GM19395 (cell line): ENCODE data around the gene TMCO4.

Source experiments
- ATAC-seq: cut with Tn5 transposase; IDR thresholded peaks from one replicate; pipeline ENCODE4 v1.9.1; 2021; ENCODE audit warnings: mild to moderate bottlenecking, moderate library complexity; ENCODE audit not compliant: unreplicated experiment

The TMCO4 gene

GRCh38 chr1:19723874-19724273, 75.8 kb downstream of the TMCO4 start:
- ATAC-seq: no peak

GRCh38 chr1:19720973-19721372, 78.7 kb downstream of the TMCO4 start:
- no peak for ATAC-seq

DNA sequence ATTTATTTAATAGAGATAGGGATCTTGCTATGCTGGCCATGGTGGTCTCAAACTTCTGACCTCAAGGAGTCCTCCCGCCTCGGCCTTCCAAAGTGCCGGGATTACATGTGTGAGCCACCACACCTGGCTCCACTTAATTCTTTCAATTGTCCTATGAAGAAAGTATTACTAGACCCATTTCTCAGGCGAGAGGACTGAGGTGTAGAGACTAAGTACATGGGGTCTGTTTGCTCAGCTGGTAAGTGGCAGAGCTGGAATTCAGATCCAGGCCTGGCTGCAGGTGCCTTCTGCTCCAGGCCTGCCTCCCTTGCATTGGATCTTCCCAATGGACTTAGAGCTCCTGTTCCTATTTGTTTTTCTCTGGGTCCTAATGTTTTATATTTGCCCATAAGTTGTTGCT, 79.5 kb downstream of the TMCO4 start:
- ATAC-seq: no peak

- ATAC-seq: no peak
Measured at GRCh38 chr1:19717467-19717866, 82.2 kb downstream of the TMCO4 start.

GRCh38 chr1:19715334-19716203, 84.1 kb downstream of the TMCO4 start:
- peak; percentile 56 for ATAC-seq

- ATAC-seq: no peak
Measured at GRCh38 chr1:19712928-19713327, 86.8 kb downstream of the TMCO4 start.

DNA sequence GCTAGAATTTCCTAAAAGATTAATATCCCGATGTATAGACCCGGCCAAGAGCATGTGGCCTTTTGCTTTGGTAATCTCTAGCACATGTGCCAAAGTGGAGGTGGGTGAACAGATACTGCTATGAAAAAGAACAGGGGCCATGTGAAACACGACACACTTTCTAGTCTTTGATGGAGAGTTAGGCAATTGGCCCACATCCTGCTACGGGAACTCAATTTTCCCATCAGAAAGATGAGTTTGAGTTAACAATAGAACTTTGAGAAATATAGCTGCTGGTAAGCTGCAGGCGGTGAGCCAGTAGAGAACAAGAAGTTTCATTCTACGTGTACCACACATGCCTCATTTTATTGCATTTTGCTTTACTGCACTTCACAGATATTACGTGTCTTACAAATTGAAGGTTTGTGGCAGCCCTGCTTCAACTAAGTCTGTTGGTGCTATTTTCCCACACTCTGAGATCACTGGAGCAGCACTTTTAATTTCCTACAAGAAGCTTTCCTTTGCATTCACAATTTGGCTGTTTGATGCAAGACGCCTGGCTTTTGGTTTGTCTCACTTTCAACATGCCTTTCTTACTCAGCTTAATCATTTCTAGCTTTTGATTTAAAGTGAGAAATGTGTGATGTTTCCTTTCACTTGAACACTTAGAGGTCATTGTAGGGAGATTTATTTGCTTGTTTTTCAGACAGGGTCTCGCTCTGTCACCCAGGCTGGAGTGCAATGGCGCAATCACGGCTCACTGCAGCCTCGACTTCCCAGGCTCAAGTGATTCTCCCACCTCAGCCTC, 88.7 kb downstream of the TMCO4 start:
- ATAC-seq: peak; percentile 62

GRCh38 chr1:19709260-19709793, 90.4 kb downstream of the TMCO4 start:
- ATAC-seq: no peak

DNA sequence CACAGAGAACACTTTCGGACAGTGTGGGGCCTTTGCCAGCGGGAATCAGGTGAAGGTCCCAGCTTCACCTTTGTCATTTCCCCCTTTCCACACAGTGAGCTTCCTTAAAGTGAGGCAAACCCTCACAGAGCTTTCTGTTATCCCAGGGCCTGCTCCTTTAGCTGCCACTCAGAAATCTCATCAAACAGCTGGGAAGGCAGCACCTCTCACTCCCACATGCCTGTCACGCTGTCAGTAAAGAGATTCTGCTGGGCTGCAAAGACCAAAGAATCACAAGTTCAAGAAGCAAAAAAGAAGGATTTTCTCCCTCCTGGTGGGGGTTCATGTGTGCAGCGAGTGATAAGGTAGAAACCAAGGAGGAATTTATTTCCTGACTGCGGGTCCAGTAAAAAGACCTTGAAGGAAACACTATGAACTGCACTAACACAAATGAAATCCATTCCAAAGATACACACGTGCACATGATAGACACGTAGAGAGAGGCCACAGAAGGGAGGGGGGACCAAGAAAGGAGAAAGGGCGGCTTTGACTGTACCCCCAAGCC, 91.1 kb downstream of the TMCO4 start:
- no peak for ATAC-seq

DNA sequence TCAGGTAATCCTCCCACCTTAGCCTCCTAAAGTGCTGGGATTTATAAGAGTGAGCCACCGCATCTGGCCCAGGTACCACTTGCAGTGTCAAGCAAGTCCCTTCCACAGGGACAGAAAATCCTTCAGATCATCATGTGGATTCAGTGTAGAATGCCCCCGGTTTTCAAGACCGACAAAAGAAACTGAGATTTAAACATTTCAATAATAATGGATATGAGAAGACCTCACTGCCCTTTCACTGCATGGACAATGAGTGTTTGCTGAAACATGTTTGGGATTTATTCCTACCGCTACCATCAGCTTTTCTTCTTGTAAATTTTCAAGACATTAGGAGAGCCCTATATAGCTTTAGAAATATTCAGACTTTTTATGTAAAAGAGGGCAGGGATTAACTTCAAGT, 93.6 kb downstream of the TMCO4 start:
- ATAC-seq: no peak

DNA sequence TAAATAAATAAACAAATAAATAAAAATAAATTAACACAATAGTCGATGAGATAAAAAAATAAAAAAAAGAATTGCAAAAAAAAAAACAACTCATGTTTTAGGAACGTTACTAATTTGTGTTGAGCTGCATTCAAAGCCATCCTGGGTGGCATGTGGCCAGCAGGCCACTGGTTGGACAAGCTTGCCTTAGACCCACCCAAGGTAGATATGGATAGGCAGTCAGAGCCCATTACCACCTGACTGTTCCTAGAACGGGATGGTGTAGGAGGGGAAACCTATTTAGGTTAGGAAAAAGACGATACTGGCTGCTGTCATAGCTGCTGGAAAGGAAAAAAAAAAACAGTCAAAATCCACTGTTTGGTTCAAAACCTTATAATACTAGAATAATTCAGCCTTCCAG, 94.3 kb downstream of the TMCO4 start:
- ATAC-seq: no peak

DNA sequence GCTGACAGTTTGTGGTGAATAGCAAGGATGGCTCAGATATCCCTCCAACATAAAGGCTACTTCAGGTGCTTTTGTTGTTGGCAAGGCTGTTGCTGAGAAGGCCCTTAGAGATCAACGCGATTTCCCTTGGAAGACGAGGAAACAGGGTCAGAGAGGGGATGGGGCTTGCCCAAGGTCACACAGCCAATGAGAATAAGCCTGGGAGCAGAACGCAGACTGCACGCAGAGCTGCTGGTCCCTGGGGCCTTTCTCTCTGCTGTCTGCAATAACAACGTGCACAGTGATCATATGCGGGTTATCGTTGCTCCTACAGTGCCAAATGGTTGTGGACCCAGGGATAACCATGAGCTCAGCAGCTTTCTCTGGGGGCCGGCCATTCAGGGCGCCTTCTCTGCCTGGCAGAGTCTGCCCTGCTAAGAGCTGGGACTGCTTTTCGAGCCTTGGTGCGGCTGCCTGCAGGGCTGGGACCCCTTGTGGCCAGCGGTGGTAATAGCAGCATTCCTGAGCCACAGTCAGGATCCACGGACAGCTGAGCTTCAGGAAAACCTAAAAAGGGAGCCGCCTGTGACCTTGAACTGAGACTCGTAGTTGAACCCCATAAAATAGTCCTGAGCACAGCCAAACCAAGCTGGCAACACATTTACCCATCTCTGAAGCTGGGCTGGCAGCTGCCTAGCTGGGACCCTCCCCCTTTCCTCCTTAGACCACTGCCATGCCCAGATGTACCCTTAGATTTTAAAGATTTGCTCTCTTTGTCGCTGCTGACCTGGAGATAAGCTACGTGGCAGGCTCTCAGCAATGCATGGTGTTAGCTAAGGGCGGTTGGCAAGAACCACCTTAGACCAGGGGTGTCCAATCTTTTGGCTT, 95.2 kb downstream of the TMCO4 start:
- no peak for ATAC-seq

DNA sequence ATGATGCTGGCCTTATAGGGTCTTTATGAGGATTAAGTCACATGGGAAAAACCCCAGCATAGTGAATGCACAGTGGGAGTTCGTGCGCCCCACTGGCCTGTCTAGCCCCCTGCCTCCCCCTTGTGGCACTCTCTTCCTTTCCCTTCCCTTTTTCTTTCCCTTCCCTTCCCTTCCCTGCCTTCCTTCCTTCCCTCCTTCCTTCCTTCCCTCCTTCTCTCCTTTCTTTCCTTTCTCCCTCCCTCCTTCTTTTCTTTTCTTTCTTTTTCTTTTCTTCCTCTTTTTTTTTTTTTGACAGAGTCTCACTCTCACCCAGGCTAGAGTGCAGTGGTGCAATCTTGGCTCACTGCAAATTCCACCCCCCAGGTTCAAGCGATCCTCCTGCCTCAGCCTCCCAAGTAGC, 96.4 kb downstream of the TMCO4 start:
- no peak for ATAC-seq

- no peak for ATAC-seq
Measured at GRCh38 chr1:19700079-19700777, 99.5 kb downstream of the TMCO4 start.

DNA sequence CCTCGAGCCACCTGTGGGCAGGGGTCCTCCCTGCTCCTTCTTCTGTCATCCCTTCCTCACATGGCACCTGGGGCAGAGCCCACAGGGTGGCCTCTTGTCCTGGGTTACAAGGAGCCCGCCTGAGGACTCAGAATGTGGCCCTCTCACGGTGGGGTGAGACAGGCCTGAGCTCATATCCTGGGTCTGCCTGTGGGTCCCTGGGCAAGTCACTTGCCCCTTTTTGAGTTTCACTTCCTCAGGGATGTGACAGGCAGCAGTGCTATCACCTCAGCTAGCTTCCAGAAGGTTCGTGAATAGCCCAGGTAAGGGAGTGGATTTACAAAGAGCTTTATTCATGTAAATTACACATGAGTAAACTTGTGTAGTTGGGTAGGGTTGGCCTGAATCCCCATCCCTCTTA, 101.5 kb downstream of the TMCO4 start:
- ATAC-seq: no peak

GRCh38 chr1:19696820-19697219, 102.9 kb downstream of the TMCO4 start:
- ATAC-seq: no peak

DNA sequence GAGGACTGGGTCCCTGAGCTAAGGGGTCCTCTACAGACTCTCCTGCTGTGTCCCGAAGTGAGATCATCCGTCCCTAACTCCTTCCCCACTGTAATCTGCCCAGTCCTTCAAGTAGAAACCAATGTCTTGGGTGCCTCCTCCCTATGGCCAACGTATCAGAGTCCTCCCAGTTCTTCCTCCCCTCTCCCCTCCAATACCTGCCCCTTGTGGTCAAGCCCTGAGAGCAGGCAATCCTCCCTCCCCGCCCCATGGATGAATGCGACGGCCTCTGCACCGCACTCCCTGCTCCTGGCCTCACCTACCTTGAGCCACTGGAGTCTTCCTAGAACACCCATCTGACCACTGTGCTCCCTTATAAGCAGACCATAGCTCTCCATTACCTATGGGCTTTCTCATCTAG, 103.9 kb downstream of the TMCO4 start:
- ATAC-seq: no peak

DNA sequence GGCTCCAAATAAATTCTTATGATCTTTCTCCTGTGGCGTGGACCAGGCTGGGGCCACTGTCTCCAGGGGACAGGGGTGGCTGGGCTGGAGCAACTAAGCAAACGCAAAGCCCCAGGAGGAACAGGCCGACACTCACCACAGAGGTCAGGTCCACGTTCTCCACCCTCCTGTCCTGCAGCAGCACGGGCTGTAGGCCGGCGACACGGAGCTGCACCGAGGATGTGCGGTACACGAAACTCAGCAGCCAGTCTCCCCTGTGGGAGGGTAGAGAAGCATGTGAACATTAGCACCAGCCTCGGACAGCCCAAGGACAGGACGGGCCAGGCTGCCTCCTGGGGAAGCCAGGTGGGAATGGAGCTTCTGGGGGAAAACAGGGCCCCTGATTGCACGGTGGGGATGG, 105.4 kb downstream of the TMCO4 start:
- no peak for ATAC-seq

DNA sequence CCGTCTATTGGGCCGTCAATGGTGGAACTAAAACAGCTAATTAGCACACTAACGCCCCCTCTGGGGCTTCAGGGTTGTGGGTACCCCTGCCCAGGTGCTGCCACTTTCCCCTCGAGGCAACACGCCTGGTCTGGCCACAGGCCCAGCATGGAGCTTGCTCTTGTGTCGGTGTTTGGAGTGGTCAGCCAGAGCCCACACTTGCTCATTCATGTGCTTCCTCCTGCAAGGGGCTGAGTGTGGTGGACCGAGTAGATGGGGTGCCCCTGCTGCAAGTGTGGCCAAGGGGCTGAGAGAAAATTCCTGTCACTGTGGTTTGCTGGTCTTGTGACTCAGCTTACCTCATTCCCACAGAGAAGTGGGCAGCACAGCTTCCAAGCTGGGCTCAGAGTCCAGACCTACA, 109.4 kb downstream of the TMCO4 start:
- ATAC-seq: no peak

DNA sequence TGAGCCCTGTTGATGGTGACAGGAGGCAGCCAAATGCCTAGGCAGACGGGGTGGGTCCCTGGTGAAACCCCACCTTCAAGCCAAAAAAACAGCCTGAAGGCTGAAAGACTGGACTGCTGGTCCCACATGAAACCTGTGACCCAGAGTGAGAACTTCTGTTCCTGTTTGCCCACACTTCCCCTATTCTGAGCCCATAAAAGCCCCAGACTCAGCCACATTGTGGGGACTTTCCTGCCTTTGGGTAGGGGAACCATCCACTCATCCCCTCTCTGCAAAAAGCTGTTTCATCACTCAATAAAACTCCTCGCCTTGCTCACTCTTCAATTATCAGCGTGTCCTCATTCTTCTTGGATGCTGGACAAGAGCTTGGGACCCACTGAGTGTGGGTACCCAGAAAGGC, 109.9 kb downstream of the TMCO4 start:
- no peak for ATAC-seq
